Tongue (tissue), 2 donors: Measurements from ENCODE around the gene ADGRG1. TPM values are rescaled to one million over a fixed set of nuclear protein-coding genes. Genes with fewer than 3 reads are reported as not detected.
"Not testable (repeated sequence)": the region's sequence is repeated elsewhere in the genome, so short reads cannot be mapped to it uniquely, and the experiment has no call there.

Experiments used
- DNase-seq: peaks from one replicate; pipeline ENCODE4 v3.0.0-alpha.2; 2015
- total RNA-seq: library from RNA; depleted of rRNA; stranded (reverse); fragments of >200 nt; gene quantifications from one replicate; pipeline ENCODE4 v1.2.3, GENCODE V29; 2014

Gene ADGRG1
- 26.9 TPM for total RNA-seq

DNA sequence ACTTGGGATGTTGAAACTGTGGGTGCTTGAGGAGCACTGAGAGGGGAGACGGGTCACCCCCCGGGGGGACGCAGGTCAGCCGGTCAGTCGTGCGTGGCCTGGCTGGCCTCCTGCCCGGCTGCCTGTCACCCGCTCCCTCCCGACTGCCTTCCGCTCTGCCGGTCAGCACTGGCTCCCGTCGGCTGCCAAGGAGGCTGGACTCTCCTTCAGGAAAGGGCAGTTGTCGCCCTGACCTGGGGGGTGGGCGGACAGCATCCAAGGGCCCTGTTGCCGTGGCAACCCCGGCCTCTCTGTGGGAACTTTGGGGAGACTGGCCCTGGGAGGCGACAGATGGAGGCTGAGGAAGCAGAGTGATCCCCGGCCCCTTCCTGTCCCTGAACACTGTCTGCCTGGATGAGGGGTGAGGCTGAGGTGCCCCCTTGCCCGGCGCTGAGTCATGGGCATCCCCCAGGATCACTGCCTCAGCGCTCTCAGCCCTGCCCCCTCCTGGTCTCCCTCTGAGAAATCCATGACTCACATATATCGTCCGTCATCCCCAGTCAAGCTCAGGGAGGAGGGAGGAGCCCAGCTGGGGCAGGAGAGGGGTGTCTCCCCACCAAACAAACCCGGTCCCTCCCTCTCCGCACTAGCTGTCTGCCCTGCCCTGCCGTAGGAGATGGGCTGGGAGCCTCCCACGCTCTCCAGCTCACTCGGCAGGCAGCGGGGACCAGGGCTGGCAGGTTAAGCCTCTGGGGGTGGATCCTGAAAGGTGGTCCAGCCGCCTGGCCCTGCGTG is at the start of gene ADGRG1:
Gene ADGRG1 (plus strand): TSS at position 623 of the 774 bp plus-strand sequence. CDS start 21,658 bp downstream, outside the sequence.
- DNase-seq: peak; percentile 83

- no peak for DNase-seq
Measured at GRCh38 chr16:57579361-57579665, 49.1 kb upstream of the ADGRG1 start.

DNA sequence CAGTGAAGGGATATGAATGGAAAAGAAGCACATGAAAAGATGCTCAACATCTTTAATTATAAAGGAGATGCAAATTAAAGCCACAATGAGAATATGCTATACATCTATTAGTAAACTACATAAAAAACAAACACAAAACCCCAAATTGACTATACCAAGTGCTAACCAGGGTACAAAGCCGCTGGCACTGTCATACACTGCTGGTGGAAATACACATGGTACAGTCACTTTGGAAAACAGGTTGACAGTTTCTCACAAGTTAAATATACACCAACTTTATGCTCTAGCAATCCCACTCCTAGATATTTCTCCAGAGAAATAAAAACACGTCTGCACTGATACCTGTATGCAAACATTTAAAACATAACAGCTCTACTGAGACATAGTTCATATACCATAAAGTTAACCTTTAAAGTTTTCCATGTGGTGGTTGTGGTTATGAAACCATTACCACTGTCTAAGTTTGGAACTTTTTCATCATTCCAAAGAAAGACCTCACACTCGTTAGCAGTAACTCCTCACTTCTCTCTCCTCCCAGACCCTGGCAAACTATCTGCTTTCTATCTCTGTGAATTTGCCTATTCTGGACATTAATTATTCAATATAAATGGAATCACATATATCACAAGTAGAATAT is 43.3 kb upstream of the ADGRG1 start:
- DNase-seq: no peak

- DNase-seq: no peak
Measured at GRCh38 chr16:57588831-57589230, 39.6 kb upstream of the ADGRG1 start.

DNA sequence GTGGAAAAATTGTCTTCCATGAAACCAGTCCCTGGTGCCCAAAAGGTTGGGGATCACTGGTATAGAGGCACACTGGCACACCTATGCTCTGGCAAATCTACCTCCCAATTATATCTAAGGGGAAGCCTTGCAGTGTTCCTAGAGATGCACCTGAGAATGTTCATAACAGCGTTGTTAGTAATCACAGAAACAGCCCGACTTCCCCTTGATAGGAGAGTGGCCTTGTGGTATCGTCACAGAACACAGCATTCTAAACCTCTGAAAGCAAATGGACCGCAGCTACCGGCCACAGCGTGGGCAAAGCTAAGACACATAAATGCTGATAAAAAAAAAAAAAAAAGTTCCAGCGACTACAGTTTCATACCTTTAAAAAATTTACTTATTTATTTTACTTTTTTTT is 39.1 kb upstream of the ADGRG1 start:
- DNase-seq: no peak

DNA sequence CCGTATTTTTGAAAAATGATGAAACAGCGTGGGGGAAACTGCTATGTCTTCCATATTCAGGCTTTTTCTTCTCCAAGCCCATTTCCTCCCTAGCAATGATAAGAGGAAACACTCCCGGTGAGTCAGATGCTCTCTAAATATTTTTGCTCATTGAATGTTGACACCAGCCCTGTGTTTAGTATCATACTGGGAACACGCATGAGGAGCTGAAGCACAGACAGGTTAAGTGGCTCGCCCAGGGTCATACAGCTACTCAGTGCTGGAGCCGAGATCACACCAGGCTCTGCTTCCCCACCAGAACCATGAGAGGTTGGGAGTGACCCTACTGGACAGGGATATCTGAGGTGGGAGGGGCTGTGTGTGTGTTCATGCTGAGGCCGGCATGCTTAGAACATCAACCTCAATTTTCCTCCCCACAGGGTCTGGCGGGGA is 37.8 kb upstream of the ADGRG1 start:
- no peak for DNase-seq

- DNase-seq: peak; percentile 80
Measured at GRCh38 chr16:57591086-57591869, 37.2 kb upstream of the ADGRG1 start.

- DNase-seq: no peak
Measured at GRCh38 chr16:57591870-57592485, 36.5 kb upstream of the ADGRG1 start.

- no peak for DNase-seq
Measured at GRCh38 chr16:57592591-57593003, 35.8 kb upstream of the ADGRG1 start.

DNA sequence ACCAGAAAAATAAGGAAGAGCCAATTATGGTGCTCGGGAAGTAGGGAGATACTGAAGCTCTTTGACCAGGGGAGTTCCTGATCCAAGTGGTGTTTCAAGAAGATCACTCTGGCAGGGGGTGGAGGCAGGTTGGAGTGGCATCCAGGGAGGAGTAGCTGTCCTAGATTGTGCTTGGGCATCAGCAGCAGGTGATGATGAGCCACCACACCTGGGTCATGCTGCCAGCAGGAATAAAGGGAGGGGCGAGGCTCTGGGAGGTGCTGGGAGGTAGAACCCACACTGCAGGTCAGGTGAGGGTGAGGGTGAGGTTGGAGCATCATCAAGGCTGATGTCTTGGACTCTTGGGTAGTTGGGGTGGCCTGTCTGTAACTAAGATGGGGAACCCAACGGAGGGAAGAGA is 35.4 kb upstream of the ADGRG1 start:
- DNase-seq: no peak

GRCh38 chr16:57593990-57594389 is 34.4 kb upstream of the ADGRG1 start:
- DNase-seq: no peak

DNA sequence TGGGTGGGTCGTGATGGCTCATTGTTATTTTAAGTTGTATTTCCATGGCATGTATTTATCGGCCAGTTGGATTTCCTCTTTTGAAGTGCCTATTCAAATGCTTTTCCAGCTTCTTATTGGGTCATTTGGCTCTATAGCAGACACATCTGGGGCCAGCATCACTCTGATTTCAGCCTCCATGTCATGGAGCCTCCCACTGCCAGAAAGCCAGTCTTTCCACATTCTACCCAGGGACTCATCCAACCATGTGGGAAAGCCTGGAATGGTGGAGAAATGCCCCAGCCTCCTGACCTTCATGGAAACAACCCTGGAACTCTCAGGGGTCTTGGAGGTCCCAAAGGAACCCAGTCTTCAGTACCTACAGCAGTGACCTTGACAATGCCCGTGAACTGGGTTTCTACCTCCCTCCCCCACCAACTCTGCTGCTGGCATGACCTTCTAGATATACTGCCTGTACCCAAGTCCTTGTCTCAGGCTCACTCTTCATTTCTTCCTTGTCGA is 33.8 kb upstream of the ADGRG1 start:
- no peak for DNase-seq

- DNase-seq: not testable (repeated sequence)
Measured at GRCh38 chr16:57596234-57596633, 32.2 kb upstream of the ADGRG1 start.

GRCh38 chr16:57598437-57598836 is 30.0 kb upstream of the ADGRG1 start:
- DNase-seq: no peak

- peak; percentile 50 for DNase-seq
Measured at GRCh38 chr16:57600048-57600835, 28.2 kb upstream of the ADGRG1 start.

- no peak for DNase-seq
Measured at GRCh38 chr16:57600952-57601580, 27.4 kb upstream of the ADGRG1 start.

GRCh38 chr16:57601801-57602478 is 26.5 kb upstream of the ADGRG1 start:
- peak; percentile 33 for DNase-seq

DNA sequence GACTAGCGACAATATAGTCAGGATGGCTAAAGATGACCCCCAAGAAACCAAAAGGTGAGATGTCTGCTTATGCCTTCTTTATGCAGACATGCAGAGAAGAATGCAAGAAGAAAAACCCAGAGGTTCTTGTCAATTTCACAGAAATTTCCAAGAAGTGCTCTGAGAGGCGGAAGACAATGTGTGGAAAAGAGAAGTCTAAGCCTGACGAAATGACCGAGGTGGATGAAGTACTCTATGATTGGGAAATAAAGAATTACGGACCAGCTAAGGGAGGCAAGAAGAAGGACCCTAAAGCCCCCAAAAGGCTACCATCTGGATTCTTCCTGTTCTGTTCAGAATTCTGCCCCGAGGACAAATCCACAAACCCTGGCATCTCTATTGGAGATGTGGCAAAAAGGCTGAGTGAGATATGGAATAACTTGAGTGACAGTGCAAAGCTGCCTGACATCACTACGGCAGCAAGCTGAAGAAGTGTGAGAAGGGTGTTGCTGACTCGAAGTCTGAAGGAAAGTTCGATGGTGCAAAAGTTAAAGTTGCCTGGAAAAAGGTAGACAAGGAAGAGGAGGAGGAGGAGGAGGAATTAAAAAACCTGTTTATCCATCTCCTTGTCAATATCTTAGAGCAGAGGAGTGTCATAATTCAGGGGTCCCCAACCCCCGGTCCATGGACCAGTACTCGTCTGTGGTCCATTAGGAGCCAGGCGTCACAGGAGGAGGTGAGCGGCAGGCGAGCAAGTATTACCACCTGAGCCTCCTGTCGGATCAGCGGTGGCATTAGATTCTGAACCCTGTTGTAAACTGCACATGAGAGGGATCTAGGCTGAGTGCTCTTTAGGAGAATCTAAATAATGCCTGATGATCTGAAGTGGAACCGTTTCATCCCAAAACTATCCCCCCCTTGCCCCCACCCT is 25.1 kb upstream of the ADGRG1 start:
- DNase-seq: no peak

- DNase-seq: no peak
Measured at GRCh38 chr16:57604177-57604576, 24.3 kb upstream of the ADGRG1 start.
